Measurements from ENCODE around the gene ADGRG1. TPM values are rescaled to one million over a fixed set of nuclear protein-coding genes. Genes with fewer than 3 reads are reported as not detected.

Gene ADGRG1
- total and polyA plus RNA-seq, 12 donors: 11.1 to 46.3 (median 19.0) TPM

DNA sequence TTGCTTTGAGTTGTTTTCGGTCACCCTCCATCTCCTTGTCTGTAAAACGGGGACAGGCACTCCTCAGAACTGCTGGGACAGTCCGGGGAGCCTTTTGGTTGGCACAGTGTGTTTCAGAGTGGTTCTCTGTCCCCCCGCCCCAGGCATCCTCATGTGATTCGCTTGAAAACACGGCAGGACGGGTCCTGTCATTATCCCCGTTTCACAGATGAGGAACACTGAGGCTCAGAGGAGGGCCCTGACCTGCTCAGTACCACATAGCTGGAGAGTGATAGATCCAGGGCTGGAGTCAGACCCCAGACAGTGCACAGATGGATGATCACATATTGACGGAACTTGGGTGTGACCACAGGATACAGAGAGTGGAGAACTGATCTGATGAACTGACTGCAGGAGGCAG lies 13.5 kb upstream of the ADGRG1 start:
- intact Hi-C loops (cut with DNase I): no loop called here
- Histone ChIP-seq H3K4me1 (peaks cover 0 to 5% (median 3%) of the 10 kb centered on the region in 9 donors), H3K4me3 (no peak overlapping the region), H3K9me3 (no peaks in the 10 kb centered on the region), H3K36me3 (no peaks in the 10 kb centered on the region), H3K27ac (no peak overlapping the region), H3K27me3 (no peaks in the 10 kb centered on the region)
- ATAC-seq (no peak), DNase-seq (no peak)
- no peak for TF ChIP-seq CTCF (IDR thresholded peaks at IDR 0.05)
- 94% methylated on average over 9 of the region's 9 CpGs for WGBS, 2 donors

GRCh38 chr16:57615813-57616212 lies 12.6 kb upstream of the ADGRG1 start:
- H3K4me3 ChIP-seq: no peak overlapping the region
- ATAC-seq (no peak), DNase-seq (no peak)
- WGBS, 2 donors: 94 to 96% methylated on average over 10 of the region's 10 CpGs
- no peaks in the 10 kb centered on the region for H3K9me3 ChIP-seq
- no peaks in the 10 kb centered on the region for H3K4me1 ChIP-seq
- no peaks in the 10 kb centered on the region for H3K36me3 ChIP-seq
- TF ChIP-seq CTCF (IDR thresholded peaks at IDR 0.05): no peak
- no peak overlapping the region for H3K27ac ChIP-seq
- H3K27me3 ChIP-seq: no peaks in the 10 kb centered on the region
- intact Hi-C loops (cut with DNase I): no loop called here

- no peak for TF ChIP-seq CTCF (IDR thresholded peaks at IDR 0.05)
- ATAC-seq: no peak
- no peaks in the 10 kb centered on the region for H3K9me3 ChIP-seq
- 91% methylated on average over 7 of the region's 7 CpGs for WGBS, 2 donors
- intact Hi-C loops (cut with DNase I): no loop called here
- no peaks in the 10 kb centered on the region for H3K4me1 ChIP-seq
- DNase-seq: no peak
- no peaks in the 10 kb centered on the region for H3K27me3 ChIP-seq
- H3K4me3 ChIP-seq: no peak overlapping the region
- H3K36me3 ChIP-seq: no peaks in the 10 kb centered on the region
- H3K27ac ChIP-seq: no peak overlapping the region
Observed at GRCh38 chr16:57616241-57616640, 12.2 kb upstream of the ADGRG1 start.

DNA sequence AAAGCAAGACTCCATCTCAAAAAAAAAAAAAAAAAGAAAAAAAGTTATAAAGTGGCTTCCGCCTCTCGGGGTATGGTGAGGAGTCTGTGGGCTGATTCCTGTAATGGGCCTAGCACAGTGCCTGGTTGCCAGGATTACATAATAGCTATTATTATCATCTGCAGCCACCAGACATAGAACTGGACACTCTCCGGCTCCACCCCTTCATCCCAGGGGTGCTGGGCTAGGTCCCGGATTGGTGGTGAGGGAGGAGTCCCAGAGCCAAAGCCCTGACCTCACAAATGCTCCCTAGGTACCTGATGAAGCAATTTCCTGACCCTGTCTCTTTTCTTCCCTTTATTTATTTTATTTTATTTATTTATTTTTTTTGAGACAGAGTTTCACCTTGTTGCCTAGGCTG lies 11.6 kb upstream of the ADGRG1 start:
- Histone ChIP-seq H3K27ac (no peak overlapping the region), H3K4me1 (no peaks in the 10 kb centered on the region), H3K27me3 (no peaks in the 10 kb centered on the region), H3K9me3 (no peaks in the 10 kb centered on the region), H3K4me3 (no peak overlapping the region), H3K36me3 (no peaks in the 10 kb centered on the region)
- intact Hi-C loops (cut with DNase I): no loop called here
- no peak for TF ChIP-seq CTCF (IDR thresholded peaks at IDR 0.05)
- no peak for DNase-seq
- WGBS, 2 donors: 64 to 68% methylated on average over 4 of the region's 4 CpGs
- ATAC-seq: peak in 7 of 8 donors; percentile 50 to 71 (median 59)
